Endothelial cell of umbilical vein (primary cell): ENCODE measurements around the gene ZFYVE21. TPM values are rescaled to one million over a fixed set of nuclear protein-coding genes. Genes with fewer than 3 reads are reported as not detected.
A peak's percentile ranks its signal among the peaks of the same experiment; 100 is the strongest.

ENCODE experiments used
- BruUV-seq: library from RNA; stranded (reverse); fragments of 400-500 nt; replicated peaks from 2 replicates; lab custom pipeline; 2021; lab: Mats Ljungman, UMichigan
- CTCF ChIA-PET: fragments of 300-600, 350-600 bp; sonication (Branson Sonifier 250); formaldehyde crosslinking; loops from one replicate; lab custom pipeline; 2021; ENCODE audit warnings: antibody characterized with exemption, inconsistent platforms; lab: Charles Lee
- POLR2A ChIA-PET: fragments of 300-600, 350-600 bp; sonication (Branson Sonifier 250); formaldehyde crosslinking; loops from one replicate; lab custom pipeline; 2021; ENCODE audit warnings: antibody characterized with exemption, inconsistent platforms; lab: Charles Lee
- DNase-seq: peaks from one replicate; pipeline ENCODE4 v3.0.0-alpha.2; 2011; ENCODE audit warnings: low read depth, low spot score
- FAIRE-seq: peaks from 2 replicates; lab custom pipeline; 2011; peaks lifted over from hg19 to GRCh38; lab: Jason Lieb, UNC
- H2AFZ ChIP-seq: 2 replicates; pipeline ENCODE4 v1.6.0; 2012; ENCODE audit warnings: low read depth, low read length, control low read depth, inconsistent platforms
- H3K27ac ChIP-seq: 2 replicates; pipeline ENCODE4 v1.5.1; 2011; ENCODE audit warnings: low read depth, mild to moderate bottlenecking, control low read depth, low read length, moderate library complexity; ENCODE audit not compliant: insufficient read depth
- H3K27me3 ChIP-seq, 2 experiments: 2 replicates each; pipeline versions ENCODE4 v1.6.0 to v1.6.1; 2011; ENCODE audit warnings: low read length in 2 of 2, mixed read lengths in 1 of 2; ENCODE audit not compliant: control insufficient read depth in 2 of 2, insufficient read depth in 2 of 2
- H3K36me3 ChIP-seq, 2 experiments: 2 replicates in 1 of 2; 3 replicates in 1 of 2; pipeline ENCODE4 v1.5.1; 2011; ENCODE audit warnings: low read length in 2 of 2, mild to moderate bottlenecking in 1 of 2, moderate library complexity in 1 of 2; ENCODE audit not compliant: control insufficient read depth in 2 of 2, insufficient read depth in 2 of 2; ENCODE audit errors: extremely low read depth in 1 of 2
- H3K4me1 ChIP-seq: 3 replicates; pipeline ENCODE4 v1.5.1; 2011; ENCODE audit warnings: mild to moderate bottlenecking, low read length; ENCODE audit not compliant: control insufficient read depth, insufficient read depth; ENCODE audit errors: extremely low read depth
- H3K4me2 ChIP-seq: 2 replicates; pipeline ENCODE4 v1.6.1; 2011; ENCODE audit warnings: low read length, control low read depth, mixed read lengths; ENCODE audit not compliant: insufficient read depth
- H3K4me3 ChIP-seq, 3 experiments: fragments of 200-600 bp in 1 of 3; sonication (generic), shearing (Covaris generic) in 1 of 3; replicated peaks in 1 of 3; 2 replicates each; pipeline ENCODE4 v1.5.1; 2011 to 2016; ENCODE audit warnings: control low read depth in 3 of 3, low read length in 3 of 3, mild to moderate bottlenecking in 2 of 3, inconsistent platforms in 1 of 3, low read depth in 1 of 3, moderate library complexity in 1 of 3; ENCODE audit not compliant: insufficient read depth in 1 of 3
- H3K79me2 ChIP-seq: 2 replicates; pipeline ENCODE4 v1.6.0; 2012; ENCODE audit warnings: low read length, inconsistent platforms; ENCODE audit not compliant: control insufficient read depth, insufficient read depth
- H3K9ac ChIP-seq: replicated peaks from 2 replicates; pipeline ENCODE3; 2011; ENCODE audit warnings: low read length, control low read depth; ENCODE audit not compliant: insufficient read depth; ENCODE audit errors: extremely low read depth
- H3K9me1 ChIP-seq: replicated peaks from 3 replicates; pipeline ENCODE4 v1.6.0; 2011; ENCODE audit warnings: mild to moderate bottlenecking, low read length; ENCODE audit not compliant: control insufficient read depth, insufficient read depth; ENCODE audit errors: extremely low read depth
- H3K9me3 ChIP-seq: replicated peaks from 2 replicates; pipeline ENCODE4 v1.5.1; 2012; ENCODE audit warnings: low read length, inconsistent platforms; ENCODE audit not compliant: control insufficient read depth, insufficient read depth
- H4K20me1 ChIP-seq: replicated peaks from 2 replicates; pipeline ENCODE3; 2011; ENCODE audit warnings: mild to moderate bottlenecking, low read length; ENCODE audit not compliant: control insufficient read depth, insufficient read depth; ENCODE audit errors: extremely low read depth
- EZH2 ChIP-seq: IDR thresholded peaks from 2 replicates; pipeline ENCODE4 v1.6.1; 2012; ENCODE audit warnings: borderline replicate concordance, low read depth, mild to moderate bottlenecking, moderate library complexity, low read length, inconsistent platforms; ENCODE audit not compliant: severe bottlenecking
- FOS ChIP-seq: IDR thresholded peaks from 2 replicates; pipeline ENCODE4 v1.6.1; 2011; ENCODE audit warnings: mild to moderate bottlenecking, low read length, moderate library complexity, borderline replicate concordance; ENCODE audit not compliant: insufficient read depth
- GATA2 ChIP-seq: IDR thresholded peaks from 2 replicates; pipeline ENCODE4 v1.7.0; 2011; ENCODE audit warnings: low read depth, mild to moderate bottlenecking, moderate library complexity, mixed read lengths, low read length; ENCODE audit not compliant: insufficient read length, insufficient read depth
- JUN ChIP-seq: IDR thresholded peaks from 2 replicates; pipeline ENCODE4 v1.6.1; 2011; ENCODE audit warnings: borderline replicate concordance, low read depth; ENCODE audit not compliant: insufficient read length, insufficient read depth
- MYC ChIP-seq: IDR thresholded peaks from one replicate; pipeline ENCODE4 v1.6.1; 2011; ENCODE audit warnings: mild to moderate bottlenecking, low read depth, low read length
- POLR2A ChIP-seq: IDR thresholded peaks from 2 replicates; pipeline ENCODE4 v1.6.1; 2012; ENCODE audit warnings: low read depth, mild to moderate bottlenecking, control low read depth, low read length
- POLR2AphosphoS5 ChIP-seq: IDR thresholded peaks from 2 replicates; pipeline ENCODE4 v1.6.1; 2012; ENCODE audit warnings: low read depth, mild to moderate bottlenecking, control low read depth, low read length, moderate library complexity; ENCODE audit not compliant: insufficient read depth
- dilution Hi-C: fragments of 300-500 bp; cut with MboI; formaldehyde crosslinking; loops from one replicate; pipeline ENCODE4 v1.15.0; 2019; ENCODE audit warnings: low sequenced_read_pairs; ENCODE audit not compliant: extremely low pct_ligation_motif_present
- intact Hi-C: fragments of 100-400 bp; cut with micrococcal nuclease; formaldehyde crosslinking; loops from one replicate; pipeline ENCODE4 v1.10.0; 2022
- polyA plus RNA-seq, 4 experiments: library from polyadenylated mRNA; depleted of rRNA in 3 of 4; stranded (reverse) in 3 of 4; unstranded in 1 of 4; fragments of >200 nt; gene quantifications; 2 replicates each; pipeline versions ENCODE4 v1.2.1 to v1.2.3, GENCODE V29; 2011 to 2012; ENCODE audit warnings: missing spikeins in 1 of 4
- total RNA-seq: library from RNA; stranded (reverse); gene quantifications from 2 replicates; pipeline ENCODE4 v1.2.3, GENCODE V29; 2021
- TF ChIP-seq, protein P1 (sequence below), 2 donors: IDR thresholded peaks; 1 replicate in 1 of 2; 2 replicates in 1 of 2; pipeline ENCODE4 v1.5.1; 2011; ENCODE audit warnings: low read length in 2 of 2, mild to moderate bottlenecking in 2 of 2, moderate library complexity in 2 of 2, control low read depth in 1 of 2, inconsistent platforms in 1 of 2, low read depth in 1 of 2; ENCODE audit not compliant: insufficient read depth in 1 of 2; ENCODE audit errors: extremely low read depth in 1 of 2
- TF ChIP-seq, protein P2 (sequence below): IDR thresholded peaks from 2 replicates; pipeline ENCODE4 v1.6.1; 2011; ENCODE audit not compliant: insufficient read depth, insufficient read length

The ZFYVE21 gene
- total and polyA plus RNA-seq, 2 donors (not counting 3 experiments of a cell fraction or from before 2014, with no cell fraction given): 54.5 to 98.3 TPM

DNA sequence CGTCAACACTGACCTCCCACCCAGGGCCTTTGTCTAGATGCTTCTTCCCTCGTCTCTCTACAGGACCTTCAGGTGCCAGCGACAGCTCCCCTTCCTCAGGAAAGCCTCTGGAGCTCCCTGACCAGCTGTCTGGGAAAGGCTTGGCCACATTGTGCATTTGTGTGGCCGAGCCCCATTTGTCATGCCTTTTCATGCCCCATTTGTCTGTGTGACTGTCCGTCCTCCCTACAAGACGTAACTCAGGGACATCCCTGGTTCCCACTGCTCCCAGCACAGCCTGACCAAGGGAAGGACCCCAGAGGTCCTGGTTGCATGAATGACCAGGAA, 23.8 kb downstream of the ZFYVE21 start:
- FAIRE-seq (no peak), DNase-seq (no peak)
- intact Hi-C loops (no loop called here), dilution Hi-C loops (no loop called here)
- H3K4me1 ChIP-seq: peaks cover 14% of the 10 kb centered on the region
- no peak overlapping the region for H3K4me3 ChIP-seq
- no peaks in the 10 kb centered on the region for H3K9me3 ChIP-seq
- ChIA-PET CTCF (no interaction called here), POLR2A (no interaction called here)
- BruUV-seq: no TSS peak
- no peak overlapping the region for H3K4me2 ChIP-seq
- H2AFZ ChIP-seq: no peak overlapping the region
- H3K9ac ChIP-seq: no peak overlapping the region
- H4K20me1 ChIP-seq: no peaks in the 10 kb centered on the region
- TF ChIP-seq EZH2: no peak
- no peak overlapping the region for H3K27ac ChIP-seq
- no peaks in the 10 kb centered on the region for H3K79me2 ChIP-seq
- no peaks in the 10 kb centered on the region for H3K27me3 ChIP-seq
- H3K9me1 ChIP-seq: no peaks in the 10 kb centered on the region
- peaks cover 0 to 27% of the 10 kb centered on the region in 2 experiments for H3K36me3 ChIP-seq

DNA sequence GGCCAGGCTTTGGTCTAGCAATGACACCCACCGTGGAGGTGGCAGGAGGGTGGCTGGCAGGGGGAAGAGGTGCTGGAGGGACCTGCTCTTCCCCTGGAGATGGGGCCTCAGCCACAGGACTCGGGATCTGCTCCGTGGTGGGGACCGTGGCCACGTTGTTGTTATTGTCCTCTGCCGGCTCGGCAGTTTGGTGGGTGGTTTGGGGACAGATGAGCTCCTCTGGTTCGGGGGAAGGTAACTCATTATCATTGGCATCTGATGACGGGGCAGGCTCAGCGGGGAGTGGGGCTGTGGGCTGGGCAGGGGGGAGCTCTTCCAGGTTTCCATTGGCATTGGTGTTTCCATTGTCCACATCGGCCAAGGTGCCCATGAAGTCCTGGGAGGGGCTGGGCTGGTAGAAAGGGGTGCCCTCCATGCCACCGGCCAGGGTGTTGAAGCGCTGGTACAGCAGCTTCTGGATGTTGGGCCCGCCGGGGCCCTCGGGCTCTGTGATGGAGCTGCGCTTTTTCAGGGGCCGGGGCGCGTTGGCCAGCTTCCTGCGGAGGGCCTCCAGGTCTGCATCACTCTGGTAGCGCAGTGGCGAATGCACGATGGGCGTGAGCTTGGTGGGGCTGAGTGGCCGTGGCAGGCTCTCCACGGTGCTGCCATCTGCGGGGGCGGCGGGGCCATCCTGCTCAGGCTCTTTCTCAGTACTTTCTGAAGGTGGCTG, 24.3 kb downstream of the ZFYVE21 start:
- no peak for FAIRE-seq

More for the DNA sequence above, 24.3 kb downstream of the ZFYVE21 start:
- Histone ChIP-seq H2AFZ (no peak overlapping the region), H3K79me2 (no peaks in the 10 kb centered on the region), H3K27me3 (no peaks in the 10 kb centered on the region), H3K4me2 (no peak overlapping the region), H3K4me3 (no peak overlapping the region), H4K20me1 (no peaks in the 10 kb centered on the region), H3K9me3 (no peaks in the 10 kb centered on the region), H3K27ac (no peak overlapping the region), H3K9ac (no peak overlapping the region), H3K36me3 (peaks cover 0 to 27% of the 10 kb centered on the region in 2 experiments), H3K4me1 (peaks cover 14% of the 10 kb centered on the region), H3K9me1 (no peaks in the 10 kb centered on the region)
- no peak for DNase-seq
- TF ChIP-seq, protein P1, sequence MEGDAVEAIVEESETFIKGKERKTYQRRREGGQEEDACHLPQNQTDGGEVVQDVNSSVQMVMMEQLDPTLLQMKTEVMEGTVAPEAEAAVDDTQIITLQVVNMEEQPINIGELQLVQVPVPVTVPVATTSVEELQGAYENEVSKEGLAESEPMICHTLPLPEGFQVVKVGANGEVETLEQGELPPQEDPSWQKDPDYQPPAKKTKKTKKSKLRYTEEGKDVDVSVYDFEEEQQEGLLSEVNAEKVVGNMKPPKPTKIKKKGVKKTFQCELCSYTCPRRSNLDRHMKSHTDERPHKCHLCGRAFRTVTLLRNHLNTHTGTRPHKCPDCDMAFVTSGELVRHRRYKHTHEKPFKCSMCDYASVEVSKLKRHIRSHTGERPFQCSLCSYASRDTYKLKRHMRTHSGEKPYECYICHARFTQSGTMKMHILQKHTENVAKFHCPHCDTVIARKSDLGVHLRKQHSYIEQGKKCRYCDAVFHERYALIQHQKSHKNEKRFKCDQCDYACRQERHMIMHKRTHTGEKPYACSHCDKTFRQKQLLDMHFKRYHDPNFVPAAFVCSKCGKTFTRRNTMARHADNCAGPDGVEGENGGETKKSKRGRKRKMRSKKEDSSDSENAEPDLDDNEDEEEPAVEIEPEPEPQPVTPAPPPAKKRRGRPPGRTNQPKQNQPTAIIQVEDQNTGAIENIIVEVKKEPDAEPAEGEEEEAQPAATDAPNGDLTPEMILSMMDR (IDR thresholded peaks at IDR 0.05; ENCODE audit: extremely low read depth in 1 of 2, insufficient read depth in 1 of 2, low read depth in 1 of 2, low read length in 2 of 2): no peak
- no peak for TF ChIP-seq GATA2
- TF ChIP-seq, protein P2, sequence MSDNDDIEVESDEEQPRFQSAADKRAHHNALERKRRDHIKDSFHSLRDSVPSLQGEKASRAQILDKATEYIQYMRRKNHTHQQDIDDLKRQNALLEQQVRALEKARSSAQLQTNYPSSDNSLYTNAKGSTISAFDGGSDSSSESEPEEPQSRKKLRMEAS: no peak
- no peak for TF ChIP-seq MYC
- TF ChIP-seq JUN: no peak
- no peak for TF ChIP-seq EZH2
- no peak for TF ChIP-seq POLR2A
- TF ChIP-seq POLR2AphosphoS5: no peak
- TF ChIP-seq FOS: no peak
- intact Hi-C loops: no loop called here
- CTCF ChIA-PET: no interaction called here
- TSS peak; percentile 41 for BruUV-seq
- dilution Hi-C loops: no loop called here
- POLR2A ChIA-PET: no interaction called here
